SKM-1 treated with dmso at 0.1 percent for 144 hours (cell line): ENCODE results near the gene AANAT.
A peak's percentile ranks its signal among the peaks of the same experiment; 100 is the strongest.

ENCODE experiments used
- DNase-seq: peaks from one replicate; lab custom pipeline; 2025; ENCODE audit not compliant: unreplicated experiment; lab: John Stamatoyannopoulos, UW

The AANAT gene

DNA sequence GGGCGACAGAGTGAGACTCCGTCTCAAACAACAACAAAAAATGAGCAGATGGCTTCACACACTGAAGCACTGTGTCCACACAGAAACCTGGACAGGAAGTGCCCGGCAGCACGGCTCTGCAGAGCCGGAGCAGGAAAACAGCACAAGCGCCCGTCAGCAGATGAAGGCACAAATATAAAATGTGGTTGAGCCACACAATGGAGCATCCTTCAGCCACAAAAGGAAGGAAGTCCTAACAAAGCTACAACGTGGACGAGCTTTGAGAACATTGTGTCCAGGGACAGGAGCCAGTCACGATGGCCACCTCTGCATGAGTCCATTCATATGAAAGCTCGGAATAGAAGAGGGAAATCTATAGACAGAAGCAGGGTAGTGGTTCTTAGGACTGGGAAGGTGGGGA is 18.2 kb downstream of the AANAT start:
- no peak for DNase-seq

DNA sequence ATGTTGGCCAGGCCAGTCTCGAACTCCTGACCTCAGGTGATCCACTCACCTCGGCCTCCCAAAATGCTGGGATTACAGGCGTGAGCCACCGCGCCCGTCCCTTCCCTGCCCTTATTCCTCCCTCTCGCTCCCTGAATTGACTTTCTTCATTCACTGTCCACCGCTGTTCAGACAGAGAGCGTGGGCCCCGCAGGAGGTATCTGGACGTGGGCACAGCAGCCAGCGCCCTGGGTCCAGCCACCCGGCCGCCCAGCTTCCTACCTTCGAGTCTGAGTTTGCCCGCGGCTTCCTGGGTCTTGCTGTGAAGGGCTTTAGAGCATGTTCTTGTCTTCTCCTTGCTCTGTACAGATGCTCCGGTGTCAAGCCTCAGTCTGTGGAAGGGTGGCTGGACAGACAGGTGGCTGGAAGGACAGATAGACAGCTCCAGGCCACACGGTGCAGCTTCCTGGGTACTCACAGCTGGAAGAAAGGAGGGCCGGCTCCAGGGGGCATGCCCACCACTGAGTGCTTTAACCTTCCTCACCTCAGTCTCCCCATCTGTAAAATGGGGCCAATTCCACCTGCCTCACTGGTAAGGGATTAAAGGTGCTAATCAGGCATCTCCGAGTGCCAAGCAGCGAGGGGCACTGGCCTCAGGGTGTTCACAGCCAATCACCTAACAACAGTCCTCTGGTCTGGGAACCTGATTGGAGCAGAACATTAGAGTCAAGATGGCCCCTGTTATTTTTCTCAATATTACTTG is 20.2 kb downstream of the AANAT start:
- DNase-seq: no peak

DNA sequence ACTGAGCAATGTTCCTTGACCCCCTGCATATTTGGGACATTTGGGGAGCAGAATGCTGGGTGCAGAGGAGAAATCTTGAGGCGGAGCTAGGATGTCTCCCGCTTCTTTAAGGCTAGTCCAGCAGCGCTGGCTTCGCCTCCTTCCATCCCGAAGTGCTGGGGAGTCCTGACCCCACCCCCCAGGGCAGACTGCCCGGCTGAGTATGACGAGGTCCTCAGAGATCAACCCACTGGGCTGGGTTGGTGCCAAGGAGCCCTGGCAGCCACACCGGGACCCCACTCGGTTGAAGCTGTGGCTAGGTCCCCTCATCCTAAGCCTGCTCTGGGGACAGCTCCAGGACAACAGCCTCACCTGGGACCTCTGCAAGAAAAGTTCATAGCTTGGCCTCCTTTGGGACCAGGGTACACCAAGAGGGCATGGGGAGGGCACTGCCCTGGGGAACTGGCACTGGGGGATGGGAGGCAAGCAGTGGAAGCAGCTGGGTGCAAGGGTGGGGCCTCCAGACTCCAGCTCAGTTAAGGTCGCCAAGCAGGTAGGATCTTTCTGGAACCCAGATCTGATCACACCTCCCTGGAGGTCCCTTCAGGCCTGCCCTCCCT is 22.8 kb downstream of the AANAT start:
- DNase-seq: no peak

DNA sequence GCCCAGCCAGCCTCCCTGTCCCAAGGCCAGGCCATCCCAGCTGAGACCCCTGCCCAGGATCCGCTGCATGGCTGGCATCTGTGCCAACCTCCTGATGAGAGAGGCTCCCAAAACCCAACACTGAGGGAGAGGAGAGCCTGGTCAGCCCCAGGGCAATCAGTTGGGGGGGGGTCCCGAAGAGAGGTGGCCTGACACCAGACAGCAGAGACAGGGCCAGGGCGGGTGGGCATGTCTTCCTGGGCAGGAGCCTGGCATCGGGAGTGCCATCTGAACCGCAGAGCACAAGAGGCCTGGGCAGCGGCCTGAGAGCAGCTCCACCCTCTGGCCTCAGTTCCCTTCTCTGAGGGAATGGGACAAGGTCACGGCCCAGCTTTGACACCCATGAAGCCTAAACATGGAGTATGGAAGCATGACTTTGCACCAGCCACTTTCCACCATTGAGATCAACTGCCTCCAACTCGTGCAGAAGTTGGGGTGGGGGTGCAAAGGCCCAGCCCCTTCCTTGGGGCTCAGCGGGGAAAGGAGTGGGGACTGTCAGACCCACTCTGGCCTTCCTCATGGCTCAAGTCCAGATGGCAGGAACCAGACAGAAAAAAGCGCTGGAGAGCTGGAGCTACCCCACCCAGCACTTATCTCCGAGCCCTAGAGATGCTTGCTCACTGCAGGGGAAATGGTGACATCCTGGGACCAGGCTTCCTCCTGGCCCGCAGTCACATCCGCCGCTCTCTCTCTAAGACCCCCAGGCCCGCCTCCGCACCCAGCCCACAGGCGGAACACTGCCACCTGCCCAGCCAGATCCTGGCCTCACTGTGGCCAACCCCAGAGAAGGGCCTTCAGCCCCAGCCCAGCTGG is 24.1 kb downstream of the AANAT start:
- DNase-seq: no peak

DNA sequence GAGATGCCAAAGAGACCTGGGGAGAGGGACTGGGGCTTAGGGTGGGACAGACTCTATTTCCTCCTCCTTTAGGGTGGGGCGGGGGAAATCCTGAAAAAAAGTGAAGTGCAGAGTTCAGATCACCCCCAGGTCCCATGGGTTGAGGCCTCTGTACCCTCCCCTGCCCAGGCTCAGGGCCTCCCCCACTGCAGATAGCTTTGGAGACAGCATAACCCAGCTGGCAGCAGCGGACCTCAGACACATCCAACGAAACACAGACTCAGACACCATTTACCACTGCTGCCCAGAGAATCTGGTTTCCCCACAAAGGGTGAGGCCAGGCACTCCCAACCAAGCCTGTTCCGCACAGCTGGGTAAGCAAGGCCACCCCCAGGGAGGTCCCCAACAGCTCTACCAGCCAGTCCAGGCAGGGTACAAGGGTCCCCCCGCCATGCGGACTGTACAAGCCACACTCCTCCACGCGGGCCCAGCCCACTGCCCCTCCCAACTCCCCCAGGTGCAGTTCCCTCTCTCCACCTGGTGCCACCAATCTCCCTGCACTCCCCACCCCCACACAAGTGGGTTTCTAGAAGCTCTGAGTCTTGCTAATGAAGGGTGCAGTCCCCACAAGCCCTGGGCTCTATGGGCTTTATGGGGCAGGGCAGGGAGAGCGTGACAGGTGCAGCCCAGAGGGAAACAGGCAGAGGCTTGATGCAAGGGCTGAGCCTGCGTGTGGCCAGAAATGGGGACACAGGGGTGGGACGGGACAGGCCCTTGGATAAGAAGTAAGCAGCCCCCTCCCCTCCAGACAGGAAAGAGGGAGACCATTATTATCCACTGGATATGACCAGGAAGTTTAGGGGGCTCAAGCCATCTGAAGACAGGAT is 25.0 kb downstream of the AANAT start:
- no peak for DNase-seq

DNA sequence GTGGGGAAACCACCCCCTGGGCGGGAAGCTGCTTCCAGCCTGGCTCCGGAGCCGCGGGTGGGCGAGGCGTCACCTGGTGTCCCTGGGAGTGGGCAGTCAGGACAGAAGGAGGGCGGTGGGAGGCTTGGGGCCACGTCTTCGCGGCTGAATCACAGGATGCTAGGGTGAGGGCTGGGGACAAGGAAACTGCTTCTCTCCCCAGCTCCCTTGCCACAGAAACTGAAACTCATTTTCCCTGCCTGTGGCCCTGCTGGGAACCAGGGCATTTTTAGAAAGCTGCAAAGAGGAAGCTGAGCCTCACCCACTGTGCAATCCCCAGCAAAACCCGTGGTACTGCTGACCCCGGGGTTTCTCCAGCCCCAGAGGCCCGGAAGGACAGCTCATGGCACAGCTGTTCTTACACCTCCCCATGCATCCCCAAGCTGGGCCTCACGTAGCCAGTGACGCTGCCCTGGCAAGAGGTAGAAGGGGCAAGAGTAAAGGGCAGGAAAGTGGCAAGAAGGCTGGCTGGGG is 25.6 kb downstream of the AANAT start:
- DNase-seq: peak; percentile 88

DNA sequence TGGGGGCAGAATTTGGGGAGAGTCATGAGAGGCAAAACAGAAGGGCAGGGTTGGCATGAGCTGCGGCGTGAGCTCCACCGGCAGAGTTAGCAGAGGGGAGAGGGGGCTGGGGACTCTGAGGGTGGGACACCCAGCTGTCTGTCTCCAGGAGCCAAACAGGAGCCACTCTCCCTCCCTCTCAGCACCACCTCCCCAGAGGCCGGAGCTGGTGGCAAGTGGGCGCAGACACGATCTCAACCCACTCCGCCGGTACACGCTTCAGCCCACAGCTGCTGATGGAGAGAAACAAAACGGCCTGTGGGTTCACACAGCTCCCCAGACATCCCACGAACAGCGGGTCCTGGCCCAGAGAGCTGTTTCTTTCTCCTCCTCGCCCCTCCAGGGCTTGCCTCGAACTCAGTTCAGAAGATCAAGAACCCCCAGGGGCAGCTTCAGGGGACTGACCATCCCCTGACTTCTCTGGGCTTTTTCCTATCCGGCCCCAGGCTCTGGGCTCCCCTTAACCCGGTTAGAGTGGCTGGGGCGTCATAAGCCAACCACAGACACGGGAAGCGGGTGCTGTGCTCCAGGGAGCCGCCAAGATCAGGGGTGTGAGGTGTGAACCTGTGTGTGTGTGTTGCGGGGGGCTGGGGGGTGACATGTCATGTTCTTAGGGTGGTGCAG is 26.2 kb downstream of the AANAT start:
- no peak for DNase-seq

DNA sequence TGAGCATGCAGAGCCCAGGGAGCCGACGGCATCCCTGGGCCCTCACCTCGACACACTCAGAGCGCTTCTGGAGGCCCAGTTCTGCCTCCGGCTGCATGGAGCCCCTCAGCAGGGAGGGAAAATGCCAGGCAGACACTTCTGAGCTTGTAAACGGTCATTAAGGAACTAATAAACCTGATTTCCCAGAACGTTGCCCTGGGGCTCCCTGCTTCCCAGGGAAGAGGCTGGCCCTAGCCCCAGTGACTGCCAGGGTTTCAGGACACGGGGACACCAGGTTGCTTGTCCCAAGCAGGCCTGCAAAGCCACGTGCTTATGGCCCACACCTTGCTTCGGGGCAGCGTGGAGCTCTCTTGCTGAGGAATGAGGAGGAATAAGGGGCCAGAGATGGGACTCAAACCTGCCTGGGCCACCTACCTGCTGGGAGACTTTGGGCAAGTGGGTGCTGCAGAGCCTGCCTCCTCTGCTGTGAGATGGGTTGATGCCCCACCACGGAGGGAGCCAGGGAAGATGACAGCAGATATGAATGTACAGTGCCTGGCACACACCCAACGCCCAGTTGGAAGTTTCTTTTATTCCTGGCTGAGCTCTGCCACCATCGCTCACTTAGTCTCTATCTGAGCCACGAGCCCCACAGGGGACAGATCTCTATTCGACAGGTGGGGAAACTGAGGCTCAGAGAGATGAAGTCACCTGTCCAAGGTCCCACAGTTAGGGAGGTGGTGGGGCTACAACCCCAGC is 28.4 kb downstream of the AANAT start:
- DNase-seq: no peak

DNA sequence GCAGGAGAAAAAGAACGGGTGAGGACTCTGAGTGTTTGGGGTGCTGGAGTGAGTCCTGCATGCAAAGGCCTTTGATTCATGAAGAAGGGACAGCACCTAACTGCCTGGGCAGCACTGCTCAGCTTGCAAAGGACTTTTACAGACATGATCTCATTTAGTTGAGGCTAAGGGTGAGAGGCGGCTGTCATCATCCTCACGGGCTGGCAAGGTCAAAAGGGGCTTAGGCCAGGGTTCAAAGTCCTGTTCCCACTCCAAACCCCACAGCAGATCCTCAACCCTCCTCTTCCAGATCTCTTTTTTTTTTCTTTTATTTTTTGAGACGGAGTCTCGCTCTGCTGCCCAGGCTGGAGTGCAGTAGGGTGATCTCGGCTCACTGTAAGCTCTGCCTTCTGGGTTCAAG is 29.1 kb downstream of the AANAT start:
- no peak for DNase-seq

DNA sequence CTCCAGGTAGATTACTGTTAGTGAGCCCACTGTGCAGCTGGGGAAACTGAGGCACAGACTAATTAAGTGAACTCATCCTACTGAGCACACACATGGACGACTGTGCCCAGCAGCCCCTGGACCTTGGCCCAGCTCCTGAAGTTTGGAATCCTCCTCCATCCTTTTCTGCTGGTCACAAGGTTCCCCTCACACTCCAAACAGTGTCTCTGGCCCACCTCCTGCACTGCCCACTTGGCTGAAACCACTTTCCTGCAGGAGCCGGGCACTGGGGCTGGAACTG is 30.2 kb downstream of the AANAT start:
- no peak for DNase-seq

DNA sequence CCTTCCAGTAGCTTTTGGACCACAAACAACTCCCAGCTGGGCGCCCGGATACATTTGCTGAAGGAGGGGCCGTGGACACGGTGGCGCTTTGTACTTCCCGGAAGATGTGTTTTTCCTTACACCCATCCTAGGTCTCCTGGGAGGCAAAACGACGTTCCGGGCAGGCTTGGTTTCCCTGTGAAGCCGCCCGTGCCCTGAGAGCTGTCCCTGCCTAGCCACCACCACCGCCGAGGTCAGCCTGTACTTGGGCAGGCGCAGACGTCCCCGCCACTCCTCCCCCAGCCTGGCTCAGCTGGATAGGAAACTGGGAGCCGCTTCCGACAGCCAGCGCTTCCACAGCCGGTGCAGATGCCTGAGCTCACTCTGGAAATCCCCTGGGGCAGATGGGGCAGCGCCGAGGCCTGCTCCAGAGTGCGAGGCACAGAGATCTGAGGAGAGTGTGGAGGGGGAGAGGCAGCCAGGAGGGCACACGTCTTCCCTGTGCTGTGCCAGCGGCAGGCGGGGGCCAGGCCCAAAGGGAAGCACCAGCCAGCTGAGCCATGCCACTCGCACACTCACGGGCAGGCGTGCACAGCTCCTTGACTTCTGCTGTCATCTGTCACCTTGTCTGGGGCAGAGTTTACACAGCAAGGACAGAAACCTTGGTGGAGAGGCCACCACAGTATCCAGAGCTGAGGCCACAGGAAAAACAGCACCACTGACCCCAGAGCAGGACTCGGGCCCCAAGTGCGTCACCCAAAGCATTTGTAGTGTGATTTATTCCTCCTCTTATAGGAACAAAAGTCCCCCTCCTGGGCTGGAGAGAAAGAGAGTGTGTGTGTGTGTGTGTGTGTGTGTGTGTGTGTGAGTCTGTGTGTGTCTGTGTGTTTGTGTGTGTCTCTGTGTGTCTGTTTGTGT is 30.8 kb downstream of the AANAT start:
- DNase-seq: no peak

DNA sequence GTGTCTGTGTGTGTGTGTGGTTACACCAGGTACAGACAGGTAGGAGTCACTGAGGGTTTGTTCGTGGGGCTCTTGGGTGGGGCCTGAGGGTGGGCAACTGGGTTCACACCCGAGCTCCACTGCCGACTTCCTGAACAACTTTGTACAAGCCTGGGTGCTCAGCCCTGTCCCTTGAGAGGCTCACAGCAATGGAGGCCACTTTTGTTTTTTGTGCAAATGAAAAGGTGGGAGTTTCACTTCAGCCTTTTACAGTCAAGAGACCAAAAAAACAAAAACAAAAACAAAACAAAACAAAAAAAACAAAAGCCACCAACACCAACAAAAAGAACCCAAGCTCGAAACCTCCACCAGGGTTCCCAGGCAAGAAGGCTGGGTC is 31.5 kb downstream of the AANAT start:
- DNase-seq: no peak

DNA sequence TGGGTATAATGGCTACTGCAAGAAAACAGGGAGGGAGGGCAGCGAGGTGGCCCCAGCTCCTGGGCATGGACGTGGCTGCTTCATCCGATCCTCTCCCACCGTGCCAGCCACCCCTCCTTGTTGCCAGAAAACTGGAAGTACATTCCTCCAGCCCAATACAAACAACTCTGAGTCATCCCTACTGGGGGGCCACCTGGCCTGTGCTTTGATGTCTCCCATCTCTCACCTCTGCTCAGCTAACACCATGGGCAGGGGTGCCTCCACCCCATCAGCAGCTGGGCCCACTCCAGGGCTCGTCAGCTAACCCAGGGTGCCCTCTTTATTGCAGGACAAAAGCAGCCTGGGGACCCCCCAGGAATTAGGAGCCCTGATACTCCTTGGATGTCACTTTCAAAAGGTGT is 31.9 kb downstream of the AANAT start:
- DNase-seq: no peak

DNA sequence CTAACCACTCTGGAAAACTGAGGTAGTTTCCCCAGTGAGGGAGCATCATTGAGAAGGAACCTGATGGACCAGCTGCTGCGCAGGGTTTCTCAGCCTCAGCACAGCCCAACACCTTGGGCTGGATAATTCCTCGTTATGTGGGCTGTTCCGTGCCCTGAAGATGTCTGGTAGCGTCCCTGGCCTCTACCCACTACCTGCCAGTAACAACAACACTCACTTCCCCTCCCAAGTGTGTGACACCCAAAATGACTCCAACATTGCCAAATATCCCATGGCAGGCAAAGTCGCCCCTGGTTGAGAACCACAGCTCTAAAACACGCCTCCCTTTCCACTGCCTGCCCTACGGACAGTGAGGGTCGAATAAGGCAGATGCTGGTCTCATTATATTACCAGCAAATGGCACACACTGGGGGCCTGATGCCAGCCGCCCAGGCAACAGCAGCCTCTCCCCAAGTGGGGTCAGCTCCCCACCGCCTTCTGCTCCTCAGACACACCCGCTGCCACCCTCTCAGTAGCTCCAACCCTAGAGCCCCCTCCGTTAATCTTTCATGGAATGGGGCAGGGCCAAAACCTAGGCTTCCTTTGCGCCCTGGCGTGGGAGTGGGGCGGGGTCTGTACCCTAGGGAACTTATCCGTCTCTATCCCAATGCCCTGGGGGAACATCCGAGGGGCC is 32.8 kb downstream of the AANAT start:
- peak; percentile 20 for DNase-seq

DNA sequence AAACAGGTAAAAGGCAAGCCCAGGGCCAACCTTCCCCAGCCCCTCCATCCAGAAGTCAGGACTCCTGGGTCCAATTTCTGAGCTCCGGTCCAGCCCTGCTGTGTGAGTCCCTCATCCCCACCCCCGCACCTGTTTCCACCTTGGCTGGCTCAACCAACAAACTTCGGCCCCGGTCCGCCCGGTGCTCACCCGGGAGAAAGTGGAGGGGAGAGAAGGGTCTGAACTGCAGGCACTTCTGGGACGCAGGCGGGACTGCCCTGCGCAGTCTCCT is 33.3 kb downstream of the AANAT start:
- no peak for DNase-seq

DNA sequence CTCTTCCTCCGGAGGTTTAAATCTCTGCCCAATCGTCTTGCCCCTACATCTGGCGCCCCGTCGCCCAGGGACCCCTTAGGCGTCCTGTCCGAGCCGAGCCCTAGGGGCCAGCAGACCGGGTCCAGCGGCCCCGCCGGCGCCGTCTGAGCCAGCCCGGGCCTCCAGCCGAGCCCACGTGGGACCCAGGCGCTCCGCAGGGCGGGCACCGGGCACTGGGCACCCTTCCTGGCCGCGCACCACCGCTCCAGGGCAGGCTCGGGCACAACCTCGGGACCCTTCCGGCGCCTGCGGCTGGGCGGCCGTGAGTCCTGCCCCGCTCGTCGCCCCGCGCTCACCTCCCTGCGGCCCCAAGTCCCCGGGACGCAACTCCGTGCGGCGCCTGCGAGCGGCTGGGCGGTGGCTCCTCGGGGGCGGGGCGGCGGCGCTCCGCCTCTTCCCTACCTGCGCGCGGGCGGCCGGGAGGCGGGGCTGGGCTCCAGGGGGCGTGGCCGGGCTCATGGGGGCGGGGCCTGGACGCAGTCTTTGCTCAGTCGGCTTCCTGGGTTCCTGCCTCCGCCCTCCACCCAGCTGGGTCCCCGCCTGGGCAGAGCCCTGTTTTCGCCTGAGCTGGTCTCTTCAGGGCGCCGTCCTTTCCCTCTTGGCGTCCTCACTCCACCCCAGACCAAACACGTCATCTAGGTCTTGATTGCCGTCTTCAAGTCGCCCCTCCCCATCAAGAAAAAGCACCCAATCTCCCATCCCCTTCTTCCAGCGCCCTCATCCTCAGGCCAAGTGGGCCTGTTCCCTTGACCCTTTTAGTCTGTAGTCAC is 33.8 kb downstream of the AANAT start, which contains the start of gene RHBDF2:
TSS of gene RHBDF2 (minus strand) at position 406 of the 809 bp plus-strand sequence. CDS start 19,899 bp downstream, outside the sequence.
- peak; percentile 73 for DNase-seq

DNA sequence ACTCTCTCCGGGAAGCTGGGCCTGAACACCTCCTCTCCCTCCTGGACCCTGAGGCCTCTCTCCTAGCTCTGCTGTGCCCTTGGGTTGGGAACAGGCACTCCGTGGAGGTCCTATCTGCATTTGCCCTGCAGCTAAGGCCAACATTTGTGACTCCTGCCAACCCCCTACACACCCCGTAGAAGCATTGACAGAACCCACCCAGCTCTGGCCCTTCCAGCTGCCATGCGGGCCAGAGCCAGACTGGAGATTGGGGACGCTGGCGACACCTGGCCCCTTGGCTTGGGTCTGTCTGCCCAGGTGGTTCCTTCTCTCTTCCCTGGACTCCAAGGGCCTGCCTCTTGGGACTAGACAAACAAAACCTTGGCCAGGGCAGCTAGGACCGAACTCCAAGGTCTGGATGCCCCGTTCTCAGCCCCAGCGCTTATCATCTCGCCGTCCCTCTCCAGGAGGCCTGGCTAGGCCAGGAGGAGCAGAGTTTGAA is 34.5 kb downstream of the AANAT start:
- no peak for DNase-seq
